HepG2 (cell line): ENCODE measurements around the gene ARFIP1. TPM values are rescaled to one million over a fixed set of nuclear protein-coding genes. Genes with fewer than 3 reads are reported as not detected.

Source experiments
- ATAD3A ChIP-seq: sonication (generic); formaldehyde crosslinking; IDR thresholded peaks from 2 replicates; pipeline ENCODE4 v1.4.0; 2020; ENCODE audit warnings: missing genetic modification reagents
- ATF5 ChIP-seq: sonication (generic); formaldehyde crosslinking; IDR thresholded peaks from 2 replicates; pipeline ENCODE4 v1.4.0; 2020; ENCODE audit warnings: mild to moderate bottlenecking, low read depth, missing genetic modification reagents
- CENPX ChIP-seq: sonication (generic); formaldehyde crosslinking; IDR thresholded peaks from 2 replicates; pipeline ENCODE4 v1.9.0; 2021; ENCODE audit warnings: mild to moderate bottlenecking, missing genetic modification reagents, moderate library complexity
- DMTF1 ChIP-seq: sonication (generic); formaldehyde crosslinking; IDR thresholded peaks from 2 replicates; pipeline ENCODE4 v1.4.0; 2020; ENCODE audit warnings: mild to moderate bottlenecking, missing genetic modification reagents
- DRAP1 ChIP-seq: IDR thresholded peaks from 2 replicates; pipeline ENCODE4 v1.6.1; 2016; ENCODE audit warnings: missing genetic modification reagents, missing compliant biosample characterization
- EZH2 ChIP-seq: conservative IDR thresholded peaks from 2 replicates; pipeline ENCODE4 v1.6.1; 2012; ENCODE audit warnings: mild to moderate bottlenecking, low read depth, low read length, moderate library complexity
- FOXJ3 ChIP-seq: sonication (generic); formaldehyde crosslinking; IDR thresholded peaks from 2 replicates; pipeline ENCODE4 v1.4.0; 2020; ENCODE audit warnings: missing genetic modification reagents, mild to moderate bottlenecking, borderline replicate concordance
- MLLT10 ChIP-seq: sonication (generic); formaldehyde crosslinking; IDR thresholded peaks from 2 replicates; pipeline ENCODE4 v1.4.0; 2020; ENCODE audit warnings: missing genetic modification reagents
- NR3C1 ChIP-seq: sonication (generic); formaldehyde crosslinking; IDR thresholded peaks from 2 replicates; pipeline ENCODE4 v1.4.0; 2020; ENCODE audit warnings: missing genetic modification reagents
- RERE ChIP-seq: IDR thresholded peaks from 2 replicates; pipeline ENCODE4 v1.6.1; 2016; ENCODE audit warnings: low read depth, missing genetic modification reagents, missing compliant biosample characterization
- SRY ChIP-seq: sonication (generic); formaldehyde crosslinking; IDR thresholded peaks from 2 replicates; pipeline ENCODE4 v1.8.0; 2022; ENCODE audit warnings: mild to moderate bottlenecking, missing genetic modification reagents
- TGIF2 ChIP-seq: IDR thresholded peaks from 2 replicates; pipeline ENCODE4 v1.6.1; 2016; ENCODE audit warnings: control low read depth, missing compliant biosample characterization
- ZBTB8A ChIP-seq: sonication (generic); formaldehyde crosslinking; IDR thresholded peaks from 2 replicates; pipeline ENCODE4 v1.4.0; 2020; ENCODE audit warnings: mild to moderate bottlenecking, low read depth, missing genetic modification reagents, borderline replicate concordance
- ZFP90 ChIP-seq: sonication (generic); formaldehyde crosslinking; IDR thresholded peaks from 2 replicates; pipeline ENCODE4 v1.8.0; 2022; ENCODE audit warnings: missing genetic modification reagents, mild to moderate bottlenecking, inconsistent platforms, borderline replicate concordance
- ZFY ChIP-seq: sonication (generic); formaldehyde crosslinking; IDR thresholded peaks from 2 replicates; pipeline ENCODE4 v1.4.0; 2020; ENCODE audit warnings: missing genetic modification reagents
- ZNF12 ChIP-seq: sonication (generic); formaldehyde crosslinking; IDR thresholded peaks from 2 replicates; pipeline ENCODE4 v1.5.0; 2020; ENCODE audit warnings: missing genetic modification reagents
- ZNF496 ChIP-seq: sonication (generic); formaldehyde crosslinking; IDR thresholded peaks from 2 replicates; pipeline ENCODE4 v1.8.1; 2023; ENCODE audit warnings: mild to moderate bottlenecking, moderate library complexity, missing genetic modification reagents; ENCODE audit not compliant: insufficient replicate concordance
- ZNF510 ChIP-seq: sonication (generic); formaldehyde crosslinking; IDR thresholded peaks from 2 replicates; pipeline ENCODE4 v1.4.0; 2020; ENCODE audit warnings: low read depth, mild to moderate bottlenecking, missing genetic modification reagents
- ZNF629 ChIP-seq: sonication (generic); formaldehyde crosslinking; conservative IDR thresholded peaks from 2 replicates; pipeline ENCODE4 v1.5.0; 2020; ENCODE audit warnings: missing genetic modification reagents
- ZNF644 ChIP-seq: IDR thresholded peaks from 2 replicates; pipeline ENCODE4 v1.6.1; 2016; ENCODE audit warnings: low read depth
- ZNF670 ChIP-seq: sonication (generic); formaldehyde crosslinking; IDR thresholded peaks from 2 replicates; pipeline ENCODE4 v1.8.0; 2022; ENCODE audit warnings: mild to moderate bottlenecking, missing genetic modification reagents, borderline replicate concordance
- ZNF775 ChIP-seq: sonication (generic); formaldehyde crosslinking; IDR thresholded peaks from 2 replicates; pipeline ENCODE4 v1.4.0; 2020; ENCODE audit warnings: missing genetic modification reagents, mild to moderate bottlenecking, moderate library complexity, borderline replicate concordance
- polyA plus RNA-seq, 8 experiments: library from polyadenylated mRNA; depleted of rRNA in 3 of 8; stranded (reverse) in 7 of 8; unstranded in 1 of 8; fragments of >200 nt; fragmentation: Illumina TruSeq in 4 of 8; extraction: Trizol in 4 of 8; gene quantifications; 2 replicates each; pipeline versions ENCODE4 v1.2.1 to v1.2.3, GENCODE V29; 2011 to 2016; ENCODE audit warnings: low read depth in 4 of 8, missing spikeins in 1 of 8, mixed read lengths in 1 of 8; ENCODE audit not compliant: insufficient read depth in 1 of 8
- total RNA-seq, 5 experiments: library from RNA; depleted of rRNA; stranded (reverse); fragments of >200 nt; fragmentation: Illumina TruSeq; extraction: Trizol; gene quantifications; 2 replicates each; pipeline ENCODE4 v1.2.3, GENCODE V29; 2016; ENCODE audit warnings: low read depth in 1 of 5

The ARFIP1 gene
- total and polyA plus RNA-seq, 2 of the 13 experiments (the other 11 are each of a cell fraction or from before 2014, with no cell fraction given) = 9.9 to 27.7 TPM

- no peak for TF ChIP-seq MLLT10
- peak; percentile 71; the same call in 1 of the 2 replicates for TF ChIP-seq FOXJ3
- TF ChIP-seq RERE (CRISPR knock-in tag) = no peak
- TF ChIP-seq DMTF1 = peak; percentile 99
- TF ChIP-seq CENPX = no peak
- no peak for TF ChIP-seq NR3C1
- no peak for TF ChIP-seq ATAD3A
- TF ChIP-seq ZNF644 = no peak
- no peak for TF ChIP-seq EZH2
- peak; percentile 79 for TF ChIP-seq ZNF510 (CRISPR knock-in tag)
- peak; percentile 7; the same call in 1 of the 2 replicates for TF ChIP-seq ATF5
- peak; percentile 79 for TF ChIP-seq ZFY (CRISPR knock-in tag)
- no peak; the same call in 1 of the 2 replicates for TF ChIP-seq SRY (CRISPR knock-in tag)
- TF ChIP-seq ZNF670 = no peak
- TF ChIP-seq ZFP90 (CRISPR knock-in tag) = peak; percentile 81; the same call in 1 of the 2 replicates
- no peak for TF ChIP-seq ZNF12 (CRISPR knock-in tag)
- no peak for TF ChIP-seq ZBTB8A (CRISPR knock-in tag)
- TF ChIP-seq ZNF629 (CRISPR knock-in tag) = no peak; the same call in 1 of the 2 replicates
- no peak for TF ChIP-seq ZNF496
- TF ChIP-seq ZNF775 = no peak
- no peak for TF ChIP-seq TGIF2
- peak; percentile 83 for TF ChIP-seq DRAP1
These were observed at the start of gene ARFIP1, which contains the start of gene TIGD4 (continued) for GRCh38 chr4:152779513-152780266.
